Adipocyte (in vitro differentiated cells): ENCODE results near the gene LRRC2.

ENCODE experiments used
- DNase-seq: peaks from one replicate; pipeline ENCODE4 v3.0.0-alpha.2; 2015; ENCODE audit warnings: low read depth
- H3K27me3 ChIP-seq: replicated peaks from 2 replicates; pipeline ENCODE4 v1.7.0; 2013; ENCODE audit warnings: mild to moderate bottlenecking, low read length, moderate library complexity; ENCODE audit not compliant: control insufficient read depth, insufficient read depth
- H3K36me3 ChIP-seq: 2 replicates; pipeline ENCODE4 v1.7.0; 2013; ENCODE audit warnings: low read length, mild to moderate bottlenecking, moderate library complexity; ENCODE audit not compliant: control insufficient read depth, insufficient read depth, severe bottlenecking
- H3K4me1 ChIP-seq: 2 replicates; pipeline ENCODE4 v1.7.0; 2013; ENCODE audit warnings: mild to moderate bottlenecking, low read length, moderate library complexity; ENCODE audit not compliant: control insufficient read depth, insufficient read depth
- H3K4me3 ChIP-seq: 2 replicates; pipeline ENCODE4 v1.7.0; 2013; ENCODE audit warnings: mild to moderate bottlenecking, low read length, moderate library complexity
- H3K9ac ChIP-seq: 2 replicates; pipeline ENCODE4 v1.7.0; 2013; ENCODE audit warnings: mild to moderate bottlenecking, low read length, moderate library complexity
- H3K9me3 ChIP-seq: 2 replicates; pipeline ENCODE4 v1.7.0; 2013; ENCODE audit warnings: mild to moderate bottlenecking, low read length, moderate library complexity; ENCODE audit not compliant: control insufficient read depth

Gene LRRC2

GRCh38 chr3:46565607-46566039 lies 479 bp downstream of the LRRC2 start:
- Histone ChIP-seq H3K9ac (peak overlapping the region; percentile 77), H3K36me3 (no peaks in the 10 kb centered on the region), H3K9me3 (peaks cover 11% of the 10 kb centered on the region), H3K4me3 (peak overlapping the region; percentile 83), H3K4me1 (peaks cover 18% of the 10 kb centered on the region), H3K27me3 (no peaks in the 10 kb centered on the region)
- peak; percentile 39 for DNase-seq

GRCh38 chr3:46565077-46565476 lies 1.0 kb downstream of the LRRC2 start:
- Histone ChIP-seq H3K27me3 (no peaks in the 10 kb centered on the region), H3K4me3 (peak overlapping the region; percentile 83), H3K9ac (peak overlapping the region; percentile 77), H3K4me1 (peaks cover 18% of the 10 kb centered on the region), H3K36me3 (no peaks in the 10 kb centered on the region), H3K9me3 (peaks cover 11% of the 10 kb centered on the region)
- no peak for DNase-seq

GRCh38 chr3:46564190-46565021 lies 1.7 kb downstream of the LRRC2 start:
- Histone ChIP-seq H3K4me3 (no peak overlapping the region), H3K9ac (no peak overlapping the region), H3K9me3 (peaks cover 8% of the 10 kb centered on the region), H3K36me3 (no peaks in the 10 kb centered on the region), H3K27me3 (no peaks in the 10 kb centered on the region), H3K4me1 (peaks cover 21% of the 10 kb centered on the region)
- DNase-seq, result no peak

GRCh38 chr3:46561951-46562350 lies 4.2 kb downstream of the LRRC2 start:
- H3K27me3 ChIP-seq, result no peaks in the 10 kb centered on the region
- no peak for DNase-seq
- H3K36me3 ChIP-seq, result no peaks in the 10 kb centered on the region
- H3K9me3 ChIP-seq, result peaks cover 6% of the 10 kb centered on the region
- no peak overlapping the region for H3K4me3 ChIP-seq
- H3K4me1 ChIP-seq, result peaks cover 28% of the 10 kb centered on the region
- no peak overlapping the region for H3K9ac ChIP-seq

GRCh38 chr3:46561511-46561910 lies 4.6 kb downstream of the LRRC2 start:
- H3K4me3 ChIP-seq, result no peak overlapping the region
- DNase-seq, result no peak

GRCh38 chr3:46559091-46559704 lies 6.9 kb downstream of the LRRC2 start:
- DNase-seq, result peak; percentile 39
- peak overlapping the region; percentile 75 for H3K4me3 ChIP-seq
- H3K9me3 ChIP-seq, result peaks cover 11% of the 10 kb centered on the region
- H3K9ac ChIP-seq, result no peak overlapping the region
- H3K27me3 ChIP-seq, result no peaks in the 10 kb centered on the region
- H3K36me3 ChIP-seq, result no peaks in the 10 kb centered on the region
- H3K4me1 ChIP-seq, result peaks cover 10% of the 10 kb centered on the region

More at GRCh38 chr3:46561511-46561910, 4.6 kb downstream of the LRRC2 start:
- Histone ChIP-seq H3K27me3 (no peaks in the 10 kb centered on the region), H3K9ac (no peak overlapping the region), H3K36me3 (no peaks in the 10 kb centered on the region), H3K4me1 (peaks cover 25% of the 10 kb centered on the region), H3K9me3 (peaks cover 6% of the 10 kb centered on the region)

- DNase-seq, result peak; percentile 24
- Histone ChIP-seq H3K36me3 (no peaks in the 10 kb centered on the region), H3K4me1 (peaks cover 13% of the 10 kb centered on the region), H3K9ac (peak overlapping the region; percentile 68), H3K9me3 (peaks cover 11% of the 10 kb centered on the region), H3K4me3 (peak overlapping the region; percentile 75), H3K27me3 (no peaks in the 10 kb centered on the region)
Observed at GRCh38 chr3:46558184-46559043, 7.7 kb downstream of the LRRC2 start.

- peaks cover 19% of the 10 kb centered on the region for H3K4me1 ChIP-seq
- no peaks in the 10 kb centered on the region for H3K27me3 ChIP-seq
- no peak for DNase-seq
- H3K9ac ChIP-seq, result no peak overlapping the region
- H3K36me3 ChIP-seq, result no peaks in the 10 kb centered on the region
- no peak overlapping the region for H3K4me3 ChIP-seq
- H3K9me3 ChIP-seq, result peaks cover 11% of the 10 kb centered on the region
Observed at GRCh38 chr3:46557814-46558183, 8.3 kb downstream of the LRRC2 start.

- peaks cover 4% of the 10 kb centered on the region for H3K9me3 ChIP-seq
- H3K4me3 ChIP-seq, result no peak overlapping the region
- H3K4me1 ChIP-seq, result peaks cover 20% of the 10 kb centered on the region
Observed at GRCh38 chr3:46553154-46553553, 12.9 kb downstream of the LRRC2 start.

GRCh38 chr3:46552538-46552937 lies 13.6 kb downstream of the LRRC2 start:
- peaks cover 20% of the 10 kb centered on the region for H3K4me1 ChIP-seq
- no peaks in the 10 kb centered on the region for H3K36me3 ChIP-seq
- no peak overlapping the region for H3K9ac ChIP-seq
- DNase-seq, result no peak
- peaks cover 4% of the 10 kb centered on the region for H3K9me3 ChIP-seq
- H3K27me3 ChIP-seq, result no peaks in the 10 kb centered on the region
- H3K4me3 ChIP-seq, result no peak overlapping the region

More at GRCh38 chr3:46553154-46553553, 12.9 kb downstream of the LRRC2 start:
- Histone ChIP-seq H3K9ac (no peak overlapping the region), H3K27me3 (no peaks in the 10 kb centered on the region), H3K36me3 (no peaks in the 10 kb centered on the region)
- DNase-seq, result peak; percentile 73

GRCh38 chr3:46551615-46552014 lies 14.5 kb downstream of the LRRC2 start:
- H3K9ac ChIP-seq, result no peak overlapping the region
- DNase-seq, result peak; percentile 20
- H3K9me3 ChIP-seq, result peaks cover 4% of the 10 kb centered on the region
- no peaks in the 10 kb centered on the region for H3K36me3 ChIP-seq
- H3K27me3 ChIP-seq, result no peaks in the 10 kb centered on the region
- peaks cover 20% of the 10 kb centered on the region for H3K4me1 ChIP-seq
- no peak overlapping the region for H3K4me3 ChIP-seq
